GM18951 (cell line): ENCODE measurements around the gene TEX19.
A peak's percentile ranks its signal among the peaks of the same experiment; 100 is the strongest.

Source experiments
- POLR2A ChIP-seq: IDR thresholded peaks from 4 replicates; pipeline ENCODE4 v1.6.1; 2011; ENCODE audit warnings: mild to moderate bottlenecking; ENCODE audit not compliant: insufficient read length, insufficient read depth; ENCODE audit errors: extremely low read depth
- in situ Hi-C: fragments of 300-500 bp; cut with MboI; formaldehyde crosslinking; loops from one replicate; pipeline ENCODE4 v1.12.0; 2022; ENCODE audit warnings: low sequenced_read_pairs, mixed read lengths, inconsistent platforms; ENCODE audit not compliant: unreplicated experiment

Gene TEX19, protein sequence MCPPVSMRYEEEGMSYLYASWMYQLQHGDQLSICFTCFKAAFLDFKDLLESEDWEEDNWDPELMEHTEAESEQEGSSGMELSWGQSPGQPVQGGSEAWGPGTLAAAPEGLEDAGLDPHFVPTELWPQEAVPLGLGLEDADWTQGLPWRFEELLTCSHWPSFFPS

DNA sequence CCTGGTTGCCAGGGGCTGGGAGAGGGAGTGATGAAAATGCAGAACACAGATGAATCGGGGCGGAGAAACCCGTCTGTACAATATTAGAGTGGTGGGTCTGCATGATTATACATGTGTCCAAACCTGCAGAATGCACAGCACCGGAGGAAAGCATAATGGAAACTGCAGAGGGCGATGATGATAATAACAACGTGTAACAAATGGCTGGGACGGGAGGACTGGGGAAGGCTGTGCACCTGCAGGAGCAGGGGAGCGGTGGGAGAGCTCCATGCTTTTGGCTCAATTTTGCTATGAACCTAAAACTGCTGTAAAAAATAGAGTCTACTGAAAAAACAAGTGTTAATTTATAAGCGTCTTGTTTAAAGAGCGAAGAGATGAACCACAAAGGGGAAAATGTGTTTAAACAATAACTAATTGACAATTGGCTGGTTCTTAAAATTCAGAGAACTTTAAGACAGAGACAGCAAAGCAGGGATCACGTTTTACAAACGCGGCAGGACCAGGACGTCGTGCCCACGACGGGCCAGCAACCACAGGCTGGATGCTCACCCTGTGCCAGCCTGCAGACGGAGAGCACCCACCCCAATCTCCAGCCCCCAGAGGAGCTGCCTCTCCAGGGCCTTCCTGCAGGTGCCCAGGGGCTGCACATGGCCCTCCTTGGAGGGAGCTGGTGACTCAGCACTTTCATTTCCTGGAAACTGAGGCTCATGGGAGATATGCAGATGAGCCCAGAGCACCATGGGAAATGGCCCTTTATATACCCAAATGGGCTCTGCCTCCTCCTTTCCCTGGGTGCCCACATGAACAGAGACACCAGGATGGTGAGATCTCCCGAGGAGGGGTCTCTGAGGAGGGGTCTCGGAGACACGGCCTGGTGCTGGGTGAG lies at the start of gene TEX19:
Gene TEX19 (plus strand): TSS at position 783 of the 886 bp plus-strand sequence. CDS start 2,904 bp downstream, outside the sequence.
- peak; percentile 27 for TF ChIP-seq POLR2A
- in situ Hi-C loops, result loop anchor here (5.0 kb wide), 1 partner anchor 49 kb away; no protein-coding TSS in a partner anchor

DNA sequence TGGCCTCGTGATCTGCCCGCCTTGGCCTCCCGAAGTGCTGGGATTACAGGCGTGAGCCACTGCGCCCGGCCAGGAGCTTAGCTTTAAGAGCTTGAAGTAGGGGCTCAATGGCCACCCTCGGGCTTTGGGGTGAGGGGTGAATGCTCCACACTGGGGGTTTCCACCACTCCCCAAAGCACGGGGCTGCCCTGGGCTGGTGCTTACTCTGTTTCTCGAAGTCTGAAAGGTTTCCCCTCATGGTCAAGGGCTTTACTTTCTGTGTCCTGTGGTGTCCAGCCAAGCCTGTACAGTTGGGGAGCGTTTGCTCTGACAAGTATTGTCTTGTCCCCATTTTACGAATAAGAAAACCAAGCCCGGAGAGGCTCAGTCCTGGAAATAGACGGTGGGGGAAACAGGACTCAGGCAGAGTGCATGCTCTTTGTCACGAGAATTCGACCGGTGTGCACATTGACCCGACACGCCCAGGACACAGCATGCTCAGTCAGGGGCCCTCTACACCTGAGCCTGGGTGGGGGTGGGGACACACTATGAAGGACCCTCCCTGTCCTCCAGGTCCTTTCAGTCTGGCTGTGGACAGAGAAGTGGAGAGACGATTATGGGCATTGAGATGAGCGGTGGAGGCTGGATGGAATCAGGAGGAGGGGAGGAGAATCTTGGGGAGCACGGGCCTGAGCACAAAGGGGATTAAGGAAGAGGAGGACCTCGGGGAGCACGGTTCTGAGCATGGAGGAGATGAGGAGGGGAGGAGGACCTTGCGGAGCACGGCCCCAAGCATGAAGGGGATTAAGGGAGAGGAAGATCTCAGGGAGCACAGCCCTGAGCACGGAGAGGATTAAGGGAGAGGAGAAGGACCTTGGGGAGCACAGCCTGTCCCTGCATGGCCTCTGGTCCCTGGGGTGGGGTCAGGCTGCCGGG lies 49.1 kb upstream of the TEX19 start:
- in situ Hi-C loops, result no loop called here
- TF ChIP-seq POLR2A, result no peak

DNA sequence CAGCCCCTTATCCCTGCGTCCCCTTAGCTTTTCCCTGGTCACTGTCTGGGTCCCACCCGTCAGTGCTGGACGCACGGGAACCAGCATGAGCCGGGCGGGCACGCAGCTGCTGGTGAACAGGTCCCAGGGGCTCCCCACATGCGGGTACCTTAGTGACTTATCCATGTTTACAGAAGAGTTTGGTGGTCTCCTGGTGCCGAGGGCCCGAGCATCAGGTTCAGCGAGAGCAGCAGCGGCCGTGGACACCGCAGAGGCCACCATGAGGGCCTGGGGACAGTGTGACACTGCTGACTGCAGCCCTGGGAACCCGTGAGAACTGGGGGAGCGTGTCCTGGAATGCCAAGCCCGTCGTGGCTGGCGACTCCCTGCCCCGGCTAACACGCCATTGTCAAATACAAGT lies 48.2 kb upstream of the TEX19 start:
- in situ Hi-C loops, result no loop called here

DNA sequence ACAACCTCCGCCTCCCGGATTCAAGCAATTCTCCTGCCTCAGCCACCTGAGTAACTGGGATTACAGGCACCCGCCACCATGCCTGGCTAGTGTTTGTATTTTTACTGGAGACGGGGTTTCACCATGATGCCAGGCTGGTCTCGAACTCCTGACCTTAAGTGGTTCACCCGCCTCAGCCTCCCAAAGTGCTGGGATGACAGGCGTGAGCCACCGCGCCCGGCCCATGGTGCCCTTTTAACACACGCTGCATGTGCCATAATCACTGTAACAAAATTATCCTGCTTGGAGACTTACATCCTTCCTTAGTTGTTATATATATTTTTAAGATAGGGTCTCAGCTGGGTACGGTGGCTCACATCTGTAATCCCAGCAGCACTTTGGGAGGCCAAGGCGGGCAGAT lies 47.1 kb upstream of the TEX19 start:
- no peak for TF ChIP-seq POLR2A
- in situ Hi-C loops, result no loop called here

More for the DNA sequence above, 48.2 kb upstream of the TEX19 start:
- no peak for TF ChIP-seq POLR2A

DNA sequence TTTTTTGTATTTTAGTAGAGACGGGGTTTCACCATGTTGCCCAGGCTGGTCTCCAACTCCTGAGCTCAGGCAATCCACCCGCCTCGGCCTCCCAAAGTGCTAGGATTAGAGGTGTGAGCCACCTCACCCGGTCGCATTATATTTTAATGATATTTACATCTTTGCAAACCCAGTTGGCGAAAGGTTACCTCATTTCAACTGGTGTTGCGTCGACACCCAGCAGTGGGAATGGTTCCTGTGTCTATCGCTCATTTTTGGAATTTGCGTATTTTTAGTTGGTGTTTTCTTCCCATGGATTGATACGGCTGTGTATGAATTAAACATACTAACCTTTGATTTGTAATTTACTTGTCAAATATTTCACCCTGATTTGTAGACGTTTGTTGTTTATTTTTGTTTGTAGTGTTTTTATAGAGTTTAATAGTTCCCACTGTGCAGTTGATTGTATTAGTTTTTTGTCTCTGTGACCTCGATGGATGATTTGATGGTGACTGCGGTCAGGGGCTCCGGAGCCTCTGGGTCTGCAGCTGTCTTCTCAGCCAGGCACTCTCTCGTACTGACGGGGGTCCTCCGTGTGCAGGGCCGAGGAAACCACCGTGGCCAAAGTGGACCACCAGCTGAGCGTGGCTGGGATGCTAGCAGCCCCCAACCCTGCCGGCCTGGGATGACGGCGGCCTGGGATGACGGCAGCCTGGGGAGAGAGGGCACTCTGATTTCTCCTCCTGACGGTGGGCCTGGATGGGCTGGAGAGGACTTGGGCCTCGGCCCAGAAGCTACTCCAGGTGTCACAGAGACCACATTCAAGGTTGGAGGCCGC lies 45.6 kb upstream of the TEX19 start:
- in situ Hi-C loops, result no loop called here
- no peak for TF ChIP-seq POLR2A

DNA sequence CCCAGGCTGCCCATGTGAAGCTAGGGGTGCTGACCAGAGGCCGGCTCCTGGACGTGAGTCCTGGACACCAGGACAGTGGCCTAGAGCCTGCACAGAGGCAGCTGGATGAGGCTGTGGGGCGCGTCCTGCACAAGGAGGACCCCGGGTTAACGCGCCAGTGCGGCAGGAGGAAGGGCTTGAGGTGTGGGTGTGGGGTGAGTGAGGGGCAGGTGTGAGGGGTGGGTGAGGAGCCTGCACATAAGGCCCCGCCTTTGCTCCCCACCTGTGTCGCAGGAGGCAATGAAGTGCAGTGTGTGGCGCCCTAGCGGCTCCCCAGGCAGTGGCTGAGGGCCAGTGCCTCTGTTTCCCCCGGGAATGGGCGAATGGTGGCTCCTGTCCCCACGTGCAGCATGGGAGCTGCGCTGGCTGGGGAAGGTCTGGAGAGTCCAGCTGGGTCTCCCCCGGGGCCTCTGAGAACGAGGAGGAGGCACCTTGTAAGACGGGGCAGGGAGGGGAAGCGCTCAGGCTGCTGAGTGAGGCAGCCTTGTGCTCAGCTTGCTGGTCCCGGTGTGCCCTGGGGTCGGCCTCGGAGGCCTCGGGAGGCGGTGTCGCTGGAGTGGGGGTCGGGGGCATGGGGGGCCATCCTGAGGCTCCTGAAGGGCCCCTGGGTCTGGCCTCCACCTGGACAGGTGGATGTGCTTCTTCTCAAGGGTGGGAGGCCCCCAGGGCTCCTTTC lies 44.9 kb upstream of the TEX19 start:
- TF ChIP-seq POLR2A, result no peak

DNA sequence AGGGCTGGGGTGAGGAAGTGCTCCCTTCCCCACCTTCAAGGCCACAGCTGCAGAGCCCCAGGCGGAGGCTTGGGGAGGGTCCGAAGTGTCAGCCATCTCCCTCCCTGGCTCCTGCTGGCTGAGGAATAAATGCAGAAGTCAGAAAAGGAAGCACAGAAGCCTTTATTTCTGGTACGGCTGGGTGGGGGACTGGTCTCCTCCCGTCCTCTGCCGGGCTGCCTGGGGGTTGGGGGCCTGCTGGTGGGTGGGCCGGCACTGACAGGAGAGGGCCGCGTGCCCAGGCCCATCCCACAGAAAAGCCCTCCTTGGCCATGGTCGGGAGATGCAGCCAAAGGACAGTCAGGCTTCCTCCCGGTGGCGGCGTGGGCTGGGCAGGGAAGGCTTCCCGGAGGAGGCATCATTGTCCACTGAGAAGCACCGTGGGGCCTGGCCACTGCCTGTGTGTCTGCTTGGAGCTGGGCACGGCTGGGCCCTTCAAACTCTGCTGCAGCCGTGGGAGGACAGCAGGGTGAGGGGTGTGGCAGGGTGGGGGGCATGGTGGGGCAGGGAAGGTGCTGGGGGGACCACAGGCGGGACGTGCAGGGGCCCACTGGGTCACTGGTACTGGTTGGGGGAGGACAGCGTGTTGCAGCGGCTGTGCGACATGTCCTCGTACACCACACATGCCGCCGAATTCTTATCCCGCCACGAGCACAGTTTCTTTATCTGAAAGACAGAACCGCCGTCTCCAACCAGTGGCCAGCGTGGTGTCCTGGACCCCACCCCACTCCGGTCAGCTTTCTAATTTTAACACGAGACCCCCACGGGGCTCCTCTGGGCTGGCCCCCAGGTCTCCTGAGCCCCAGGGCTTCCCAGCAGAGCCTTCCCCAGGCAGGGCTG lies 44.1 kb upstream of the TEX19 start:
- in situ Hi-C loops, result no loop called here
- no peak for TF ChIP-seq POLR2A

More for the DNA sequence above, 44.9 kb upstream of the TEX19 start:
- in situ Hi-C loops, result no loop called here

- TF ChIP-seq POLR2A, result no peak
- in situ Hi-C loops, result no loop called here
These were observed 43.2 kb upstream of the TEX19 start for GRCh38 chr17:82315703-82316358.

- in situ Hi-C loops, result no loop called here
- no peak for TF ChIP-seq POLR2A
These were observed 42.2 kb upstream of the TEX19 start for GRCh38 chr17:82316651-82317393.

GRCh38 chr17:82317394-82318168 lies 41.5 kb upstream of the TEX19 start, which contains the start of gene CD7:
Gene CD7 (minus strand): TSS chr17:82317608. CDS start chr17:82317495, 113 bp downstream.
- TF ChIP-seq POLR2A, result no peak
- in situ Hi-C loops, result no loop called here
